ENCODE data around the gene SVOP.
"Not testable (repeated sequence)": the region's sequence is repeated elsewhere in the genome, so short reads cannot be mapped to it uniquely, and the experiment has no call there.

The SVOP gene

GRCh38 chr12:108859923-108860291 is 161.0 kb downstream of the SVOP start:
- Histone ChIP-seq H3K27ac (no peak overlapping the region), H3K4me2 (no peak overlapping the region), H4K20me1 (ENCODE audit: insufficient read depth) (no peaks in the 10 kb centered on the region), H3K79me2 (ENCODE audit: insufficient read depth, low read depth) (peaks cover 11% of the 10 kb centered on the region; the same call in 1 of the 2 replicates), H3K9ac (no peak overlapping the region), H3K4me1 (ENCODE audit: low read depth, poor library complexity, severe bottlenecking) (peaks cover 10% of the 10 kb centered on the region), H2AFZ (ENCODE audit: low read depth) (no peak overlapping the region), H3K4me3 (IDR thresholded peaks at IDR 0.05; ENCODE audit: insufficient read depth, low read depth, low read length) (no peak overlapping the region), H3K36me3 (ENCODE audit: insufficient read depth) (no peaks in the 10 kb centered on the region), H3K27me3 (ENCODE audit: insufficient read depth, low read depth) (no peaks in the 10 kb centered on the region)
- no peak for TF ChIP-seq CTCF (conservative IDR thresholded peaks at IDR 0.05; ENCODE audit: low read depth, low read length)

- H3K9ac ChIP-seq; H3K4me2 ChIP-seq; H2AFZ ChIP-seq (ENCODE audit: low read depth); H3K27me3 ChIP-seq (ENCODE audit: insufficient read depth, low read depth); H3K27ac ChIP-seq; H4K20me1 ChIP-seq (ENCODE audit: insufficient read depth); H3K4me3 ChIP-seq (IDR thresholded peaks at IDR 0.05; ENCODE audit: insufficient read depth, low read depth, low read length); H3K36me3 ChIP-seq (ENCODE audit: insufficient read depth): not testable (repeated sequence)
- Histone ChIP-seq H3K79me2 (ENCODE audit: insufficient read depth, low read depth) (peaks cover 11% of the 10 kb centered on the region; the same call in 1 of the 2 replicates), H3K4me1 (ENCODE audit: low read depth, poor library complexity, severe bottlenecking) (peaks cover 10% of the 10 kb centered on the region)
Observed at GRCh38 chr12:108859141-108859922, 161.5 kb downstream of the SVOP start.

GRCh38 chr12:108858311-108859074 is 162.4 kb downstream of the SVOP start:
- peaks cover 11% of the 10 kb centered on the region; the same call in 1 of the 2 replicates for H3K79me2 ChIP-seq (ENCODE audit: insufficient read depth, low read depth)
- no peak for TF ChIP-seq CTCF (conservative IDR thresholded peaks at IDR 0.05; ENCODE audit: low read depth, low read length)
- peaks cover 10% of the 10 kb centered on the region for H3K4me1 ChIP-seq (ENCODE audit: low read depth, poor library complexity, severe bottlenecking)
- peak overlapping the region; percentile 76; the same call in 1 of the 2 replicates for H2AFZ ChIP-seq (ENCODE audit: low read depth)
- H4K20me1 ChIP-seq (ENCODE audit: insufficient read depth): no peaks in the 10 kb centered on the region
- H3K27me3 ChIP-seq (ENCODE audit: insufficient read depth, low read depth): no peaks in the 10 kb centered on the region
- no peak overlapping the region for H3K4me3 ChIP-seq (IDR thresholded peaks at IDR 0.05; ENCODE audit: insufficient read depth, low read depth, low read length)
- H3K36me3 ChIP-seq (ENCODE audit: insufficient read depth): no peaks in the 10 kb centered on the region
- no peak overlapping the region for H3K27ac ChIP-seq
- H3K4me2 ChIP-seq: peak overlapping the region; percentile 63
- peak overlapping the region; percentile 37; the same call in 1 of the 2 replicates for H3K9ac ChIP-seq
